ENCODE measurements around the gene RBFOX2.

RBFOX2 gene

GRCh38 chr22:36010882-36011281 is 17.7 kb downstream of the RBFOX2 start:
- Histone ChIP-seq H3K9ac (ENCODE audit: low read length) (no peak overlapping the region), H3K4me2 (ENCODE audit: low read length) (no peak overlapping the region), H3K9me3 (ENCODE audit: low read length) (no peaks in the 10 kb centered on the region), H3K9me2 (ENCODE audit: low read depth, low read length) (no peaks in the 10 kb centered on the region), H2AFZ (ENCODE audit: low read length) (no peak overlapping the region), H3K4me3 (ENCODE audit: low read depth, low read length, poor library complexity, severe bottlenecking) (no peak overlapping the region), H3K27ac (ENCODE audit: low read depth, low read length, poor library complexity, severe bottlenecking) (no peak overlapping the region), H3K36me3 (ENCODE audit: insufficient read depth, low read length) (0 out of 2 replicates have a peak, but pooled peaks cover 3% of the 10 kb centered on the region), H3K79me2 (ENCODE audit: insufficient read depth, low read length) (peaks cover 34% of the 10 kb centered on the region), H3F3A (ENCODE audit: insufficient read depth, low read length) (no peaks in the 10 kb centered on the region), H4K20me1 (ENCODE audit: insufficient read depth, low read length) (no peaks in the 10 kb centered on the region), H3K27me3 (ENCODE audit: insufficient read depth, low read length) (no peaks in the 10 kb centered on the region), H3K4me1 (ENCODE audit: insufficient read depth, low read length, severe bottlenecking) (peaks cover 76% of the 10 kb centered on the region)
- TF ChIP-seq, protein P1, sequence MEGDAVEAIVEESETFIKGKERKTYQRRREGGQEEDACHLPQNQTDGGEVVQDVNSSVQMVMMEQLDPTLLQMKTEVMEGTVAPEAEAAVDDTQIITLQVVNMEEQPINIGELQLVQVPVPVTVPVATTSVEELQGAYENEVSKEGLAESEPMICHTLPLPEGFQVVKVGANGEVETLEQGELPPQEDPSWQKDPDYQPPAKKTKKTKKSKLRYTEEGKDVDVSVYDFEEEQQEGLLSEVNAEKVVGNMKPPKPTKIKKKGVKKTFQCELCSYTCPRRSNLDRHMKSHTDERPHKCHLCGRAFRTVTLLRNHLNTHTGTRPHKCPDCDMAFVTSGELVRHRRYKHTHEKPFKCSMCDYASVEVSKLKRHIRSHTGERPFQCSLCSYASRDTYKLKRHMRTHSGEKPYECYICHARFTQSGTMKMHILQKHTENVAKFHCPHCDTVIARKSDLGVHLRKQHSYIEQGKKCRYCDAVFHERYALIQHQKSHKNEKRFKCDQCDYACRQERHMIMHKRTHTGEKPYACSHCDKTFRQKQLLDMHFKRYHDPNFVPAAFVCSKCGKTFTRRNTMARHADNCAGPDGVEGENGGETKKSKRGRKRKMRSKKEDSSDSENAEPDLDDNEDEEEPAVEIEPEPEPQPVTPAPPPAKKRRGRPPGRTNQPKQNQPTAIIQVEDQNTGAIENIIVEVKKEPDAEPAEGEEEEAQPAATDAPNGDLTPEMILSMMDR (IDR thresholded peaks at IDR 0.05; ENCODE audit: low read length), result no peak
- no peak for TF ChIP-seq EZH2 (IDR thresholded peaks at IDR 0.05; ENCODE audit: borderline replicate concordance, low read length)

DNA sequence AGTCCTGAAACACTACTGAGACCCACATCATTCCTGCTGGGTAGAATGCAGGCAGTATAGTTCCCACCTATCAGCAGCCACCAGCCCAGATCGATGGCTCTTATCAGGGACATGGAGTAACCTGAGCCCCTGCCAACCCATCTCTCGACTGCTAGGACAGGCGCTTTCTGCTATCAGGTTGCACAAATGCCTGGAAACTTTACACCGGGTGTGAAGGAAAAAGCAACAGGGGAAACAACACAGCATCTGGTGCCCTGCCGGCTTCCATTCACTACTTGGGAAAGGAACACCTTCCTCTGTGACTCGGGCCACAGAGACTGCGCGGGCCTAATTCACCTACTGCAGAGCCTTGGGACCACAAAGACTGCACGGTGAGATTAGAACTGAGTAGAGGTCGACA is 18.5 kb downstream of the RBFOX2 start:
- no peaks in the 10 kb centered on the region for H4K20me1 ChIP-seq (ENCODE audit: insufficient read depth, low read length)

GRCh38 chr22:36009085-36009484 is 19.5 kb downstream of the RBFOX2 start:
- no peak for TF ChIP-seq EZH2 (IDR thresholded peaks at IDR 0.05; ENCODE audit: borderline replicate concordance, low read length)
- TF ChIP-seq, protein P1 (IDR thresholded peaks at IDR 0.05; ENCODE audit: low read length), result no peak
- Histone ChIP-seq H3K4me3 (ENCODE audit: low read depth, low read length, poor library complexity, severe bottlenecking) (no peak overlapping the region), H3K9me2 (ENCODE audit: low read depth, low read length) (no peaks in the 10 kb centered on the region), H3K9ac (ENCODE audit: low read length) (peak overlapping the region; percentile 9; the same call in 1 of the 2 replicates), H3F3A (ENCODE audit: insufficient read depth, low read length) (no peaks in the 10 kb centered on the region), H3K4me2 (ENCODE audit: low read length) (peak overlapping the region; percentile 33; the same call in 1 of the 2 replicates), H3K27me3 (ENCODE audit: insufficient read depth, low read length) (no peaks in the 10 kb centered on the region), H2AFZ (ENCODE audit: low read length) (no peak overlapping the region), H3K27ac (ENCODE audit: low read depth, low read length, poor library complexity, severe bottlenecking) (peak overlapping the region; percentile 45), H3K4me1 (ENCODE audit: insufficient read depth, low read length, severe bottlenecking) (peaks cover 63% of the 10 kb centered on the region), H3K9me3 (ENCODE audit: low read length) (no peaks in the 10 kb centered on the region), H4K20me1 (ENCODE audit: insufficient read depth, low read length) (no peaks in the 10 kb centered on the region), H3K36me3 (ENCODE audit: insufficient read depth, low read length) (0 out of 2 replicates have a peak, but pooled peaks cover 3% of the 10 kb centered on the region), H3K79me2 (ENCODE audit: insufficient read depth, low read length) (peaks cover 16% of the 10 kb centered on the region)

More for the DNA sequence above, 18.5 kb downstream of the RBFOX2 start:
- Histone ChIP-seq H3K4me1 (ENCODE audit: insufficient read depth, low read length, severe bottlenecking) (peaks cover 72% of the 10 kb centered on the region), H3K27me3 (ENCODE audit: insufficient read depth, low read length) (no peaks in the 10 kb centered on the region), H3K4me3 (ENCODE audit: low read depth, low read length, poor library complexity, severe bottlenecking) (no peak overlapping the region), H3K36me3 (ENCODE audit: insufficient read depth, low read length) (0 out of 2 replicates have a peak, but pooled peaks cover 3% of the 10 kb centered on the region), H3K9ac (ENCODE audit: low read length) (no peak overlapping the region), H2AFZ (ENCODE audit: low read length) (no peak overlapping the region), H3K79me2 (ENCODE audit: insufficient read depth, low read length) (peaks cover 26% of the 10 kb centered on the region), H3K4me2 (ENCODE audit: low read length) (no peak overlapping the region), H3K27ac (ENCODE audit: low read depth, low read length, poor library complexity, severe bottlenecking) (peak overlapping the region; percentile 45), H3K9me2 (ENCODE audit: low read depth, low read length) (no peaks in the 10 kb centered on the region), H3F3A (ENCODE audit: insufficient read depth, low read length) (no peaks in the 10 kb centered on the region), H3K9me3 (ENCODE audit: low read length) (no peaks in the 10 kb centered on the region)
- TF ChIP-seq, protein P1 (IDR thresholded peaks at IDR 0.05; ENCODE audit: low read length), result no peak
- no peak for TF ChIP-seq EZH2 (IDR thresholded peaks at IDR 0.05; ENCODE audit: borderline replicate concordance, low read length)

Data from OCI-LY1 (cell line).